Mesendoderm (in vitro differentiated cells): ENCODE results near the gene PTPN22.
A peak's percentile ranks its signal among the peaks of the same experiment; 100 is the strongest.

ENCODE experiments used
- DNase-seq: peaks from one replicate; pipeline ENCODE4 v3.0.0; 2013
- H2AK5ac ChIP-seq: 2 replicates; pipeline ENCODE4 v1.6.1; 2013; ENCODE audit warnings: low read length, inconsistent platforms
- H2BK120ac ChIP-seq: 2 replicates; pipeline ENCODE4 v1.6.1; 2013; ENCODE audit warnings: low read depth, mild to moderate bottlenecking, low read length, moderate library complexity, mixed read lengths
- H2BK15ac ChIP-seq: replicated peaks from 2 replicates; pipeline ENCODE4 v1.6.1; 2013; ENCODE audit warnings: low read depth, mild to moderate bottlenecking, moderate library complexity
- H2BK5ac ChIP-seq: 2 replicates; pipeline ENCODE4 v1.6.1; 2013; ENCODE audit warnings: low read length, inconsistent platforms
- H3K18ac ChIP-seq: 2 replicates; pipeline ENCODE4 v1.6.1; 2013; ENCODE audit warnings: mild to moderate bottlenecking, low read length, mixed read lengths
- H3K23ac ChIP-seq: one replicate; pipeline ENCODE4 v1.6.1; 2013; ENCODE audit warnings: low read length
- H3K27ac ChIP-seq: 2 replicates; pipeline ENCODE4 v1.5.1; 2013; ENCODE audit warnings: low read depth, mild to moderate bottlenecking, inconsistent platforms, low read length, moderate library complexity
- H3K27me3 ChIP-seq: 2 replicates; pipeline ENCODE4 v1.6.1; 2013; ENCODE audit warnings: low read length, control low read depth, mild to moderate bottlenecking, inconsistent platforms; ENCODE audit not compliant: insufficient read depth, poor library complexity
- H3K36me3 ChIP-seq: 2 replicates; pipeline ENCODE4 v1.6.1; 2013; ENCODE audit warnings: low read length, inconsistent platforms; ENCODE audit not compliant: control insufficient read depth, insufficient read depth
- H3K4ac ChIP-seq: one replicate; pipeline ENCODE4 v1.6.1; 2013; ENCODE audit warnings: low read depth, mild to moderate bottlenecking, low read length, moderate library complexity
- H3K4me1 ChIP-seq: 2 replicates; pipeline ENCODE4 v1.6.1; 2013; ENCODE audit warnings: low read depth, low read length, inconsistent platforms; ENCODE audit not compliant: control insufficient read depth
- H3K4me2 ChIP-seq: 2 replicates; pipeline ENCODE4 v1.6.1; 2013; ENCODE audit warnings: low read length
- H3K4me3 ChIP-seq: 2 replicates; pipeline ENCODE4 v1.5.1; 2013; ENCODE audit warnings: mild to moderate bottlenecking, low read length
- H3K56ac ChIP-seq: one replicate; pipeline ENCODE4 v1.6.1; 2013; ENCODE audit warnings: low read length
- H3K79me1 ChIP-seq: 2 replicates; pipeline ENCODE4 v1.6.1; 2013; ENCODE audit warnings: low read length, inconsistent platforms
- H3K79me2 ChIP-seq: 2 replicates; pipeline ENCODE4 v1.6.1; 2013; ENCODE audit warnings: mild to moderate bottlenecking, low read length; ENCODE audit not compliant: control insufficient read depth, insufficient read depth
- H3K9ac ChIP-seq: 2 replicates; pipeline ENCODE4 v1.6.1; 2013; ENCODE audit warnings: low read length, inconsistent platforms
- H4K5ac ChIP-seq: one replicate; pipeline ENCODE4 v1.6.1; 2013; ENCODE audit warnings: low read length
- H4K8ac ChIP-seq: one replicate; pipeline ENCODE4 v1.6.1; 2013; ENCODE audit warnings: low read depth, mild to moderate bottlenecking, control low read depth, low read length, moderate library complexity
- WGBS: extraction: QIAGEN DNeasy Blood & Tissue Kit; methylation state at CpG from one replicate; pipeline ENCODE4 v1.1.7; 2013; ENCODE audit warnings: low lambda C conversion rate, missing lambda C conversion rate; ENCODE audit not compliant: insufficient coverage; ENCODE audit errors: extremely low coverage; 5-methylcytosine and 5-hydroxymethylcytosine counted together

Gene PTPN22

DNA sequence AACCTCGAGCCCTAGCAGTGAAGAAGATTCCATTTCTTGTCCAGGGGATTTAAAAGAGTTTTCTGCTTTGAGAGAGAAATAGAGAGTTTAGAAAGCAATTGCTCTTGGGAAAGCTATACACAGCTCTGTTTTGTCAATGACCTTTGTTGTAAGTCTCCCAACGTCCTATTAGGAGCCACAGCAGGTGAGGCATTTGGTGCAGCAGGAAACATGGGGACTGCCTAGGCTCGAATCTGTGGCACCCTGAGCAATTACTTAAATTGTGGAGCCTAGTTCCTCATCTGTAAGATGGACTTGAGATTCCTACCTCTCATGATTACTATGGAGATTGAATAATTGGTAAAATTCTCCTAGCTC lies 41.8 kb upstream of the PTPN22 start:
- no peak overlapping the region for H2BK15ac ChIP-seq
- peaks cover 2% of the 10 kb centered on the region for H3K36me3 ChIP-seq
- no peaks in the 10 kb centered on the region for H3K4me1 ChIP-seq
- H2AK5ac ChIP-seq, result no peak overlapping the region
- no peaks in the 10 kb centered on the region for H3K27me3 ChIP-seq
- H3K4ac ChIP-seq, result no peak overlapping the region
- no peaks in the 10 kb centered on the region for H3K79me1 ChIP-seq
- H3K18ac ChIP-seq, result no peak overlapping the region
- H3K27ac ChIP-seq, result no peak overlapping the region
- H2BK5ac ChIP-seq, result no peak overlapping the region
- H2BK120ac ChIP-seq, result no peak overlapping the region
- H3K79me2 ChIP-seq, result no peaks in the 10 kb centered on the region
- no peak overlapping the region for H3K23ac ChIP-seq
- WGBS, result no CpG with 5 or more reads among the region's 3 CpGs
- no peak overlapping the region for H3K56ac ChIP-seq
- H3K4me2 ChIP-seq, result no peak overlapping the region
- no peak overlapping the region for H3K4me3 ChIP-seq
- no peak overlapping the region for H4K8ac ChIP-seq
- DNase-seq, result no peak
- H3K9ac ChIP-seq, result no peak overlapping the region
- no peak overlapping the region for H4K5ac ChIP-seq

DNA sequence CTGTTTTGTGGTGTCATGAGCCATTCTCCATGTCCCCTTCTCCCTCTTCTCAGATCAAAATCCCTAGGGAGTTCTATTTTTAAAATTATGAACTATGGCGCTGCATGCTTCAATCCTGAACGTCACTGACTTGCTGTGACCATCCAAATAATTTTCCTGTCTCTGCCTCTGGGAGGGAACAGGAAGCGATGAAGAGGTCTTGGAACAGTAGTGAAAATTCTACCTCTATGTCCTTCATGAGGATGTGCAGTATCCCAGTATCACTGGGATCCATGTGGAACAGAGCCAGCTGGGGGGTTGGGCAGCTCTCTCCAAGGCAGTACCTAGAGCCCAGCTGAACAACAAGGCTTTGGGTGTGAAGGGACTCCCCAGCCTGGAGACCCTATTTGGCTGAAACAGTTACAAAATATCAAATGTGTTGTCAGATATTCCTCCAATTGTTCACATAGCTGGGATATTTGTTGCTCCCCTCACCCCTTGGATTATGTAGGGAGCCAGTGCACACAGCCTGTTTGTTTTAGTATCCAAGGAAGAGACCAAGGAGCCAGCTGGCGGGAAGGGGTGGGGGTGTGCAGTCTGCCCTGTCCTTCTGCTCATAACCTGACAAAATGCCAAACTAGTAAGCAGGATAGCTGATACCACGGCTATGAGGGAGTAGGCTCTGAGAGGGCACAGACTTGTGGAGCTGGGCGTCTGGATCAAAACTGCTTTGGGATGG lies 41.2 kb upstream of the PTPN22 start:
- no peak overlapping the region for H4K5ac ChIP-seq
- H3K18ac ChIP-seq, result no peak overlapping the region
- no peak overlapping the region for H3K4me2 ChIP-seq
- no peak overlapping the region for H3K4me3 ChIP-seq
- no peaks in the 10 kb centered on the region for H3K79me1 ChIP-seq
- H3K56ac ChIP-seq, result no peak overlapping the region
- H3K23ac ChIP-seq, result no peak overlapping the region
- no peak overlapping the region for H3K27ac ChIP-seq
- H2AK5ac ChIP-seq, result no peak overlapping the region
- H4K8ac ChIP-seq, result no peak overlapping the region
- no peak for DNase-seq
- H3K9ac ChIP-seq, result no peak overlapping the region
- H2BK5ac ChIP-seq, result no peak overlapping the region
- no peak overlapping the region for H3K4ac ChIP-seq
- H3K4me1 ChIP-seq, result no peaks in the 10 kb centered on the region
- H2BK15ac ChIP-seq, result no peak overlapping the region
- no peaks in the 10 kb centered on the region for H3K79me2 ChIP-seq
- peaks cover 2% of the 10 kb centered on the region for H3K36me3 ChIP-seq
- no peaks in the 10 kb centered on the region for H3K27me3 ChIP-seq
- WGBS, result no CpG with 5 or more reads among the region's 6 CpGs
- H2BK120ac ChIP-seq, result no peak overlapping the region

DNA sequence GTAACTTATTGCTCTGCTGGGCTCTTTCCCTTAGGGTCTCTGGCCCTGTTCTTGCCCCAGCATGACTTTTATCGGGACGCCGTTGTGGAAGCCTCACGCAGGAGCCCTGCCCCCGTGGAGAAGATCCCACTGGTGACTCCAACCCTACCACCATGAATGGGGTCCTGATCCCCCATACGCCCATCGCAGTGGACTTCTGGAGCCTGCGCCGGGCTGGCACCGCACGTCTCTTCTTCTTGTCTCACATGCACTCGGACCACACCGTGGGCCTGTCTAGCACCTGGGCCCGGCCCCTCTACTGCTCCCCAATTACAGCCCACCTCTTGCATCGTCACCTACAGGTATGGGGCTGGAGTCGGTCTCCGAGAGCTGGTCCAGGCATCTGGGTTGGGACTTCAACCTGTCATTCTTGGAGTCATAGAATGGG lies 33.9 kb upstream of the PTPN22 start:
- Histone ChIP-seq H3K56ac (peak overlapping the region; percentile 87), H4K8ac (no peak overlapping the region), H3K79me2 (peaks cover 2% of the 10 kb centered on the region), H3K9ac (peak overlapping the region; percentile 98), H2BK5ac (peak overlapping the region; percentile 73), H2BK15ac (no peak overlapping the region), H3K79me1 (peaks cover 5% of the 10 kb centered on the region), H3K4me1 (peaks cover 2% of the 10 kb centered on the region), H3K4ac (peak overlapping the region; percentile 64), H2BK120ac (no peak overlapping the region), H3K36me3 (peaks cover 2% of the 10 kb centered on the region), H3K27ac (peak overlapping the region; percentile 65), H3K4me3 (peak overlapping the region; percentile 98), H4K5ac (no peak overlapping the region), H3K23ac (no peak overlapping the region), H2AK5ac (no peak overlapping the region), H3K4me2 (peak overlapping the region; percentile 78), H3K18ac (peak overlapping the region; percentile 64), H3K27me3 (no peaks in the 10 kb centered on the region)
- DNase-seq, result peak; percentile 84
- no CpG with 5 or more reads among the region's 17 CpGs for WGBS

DNA sequence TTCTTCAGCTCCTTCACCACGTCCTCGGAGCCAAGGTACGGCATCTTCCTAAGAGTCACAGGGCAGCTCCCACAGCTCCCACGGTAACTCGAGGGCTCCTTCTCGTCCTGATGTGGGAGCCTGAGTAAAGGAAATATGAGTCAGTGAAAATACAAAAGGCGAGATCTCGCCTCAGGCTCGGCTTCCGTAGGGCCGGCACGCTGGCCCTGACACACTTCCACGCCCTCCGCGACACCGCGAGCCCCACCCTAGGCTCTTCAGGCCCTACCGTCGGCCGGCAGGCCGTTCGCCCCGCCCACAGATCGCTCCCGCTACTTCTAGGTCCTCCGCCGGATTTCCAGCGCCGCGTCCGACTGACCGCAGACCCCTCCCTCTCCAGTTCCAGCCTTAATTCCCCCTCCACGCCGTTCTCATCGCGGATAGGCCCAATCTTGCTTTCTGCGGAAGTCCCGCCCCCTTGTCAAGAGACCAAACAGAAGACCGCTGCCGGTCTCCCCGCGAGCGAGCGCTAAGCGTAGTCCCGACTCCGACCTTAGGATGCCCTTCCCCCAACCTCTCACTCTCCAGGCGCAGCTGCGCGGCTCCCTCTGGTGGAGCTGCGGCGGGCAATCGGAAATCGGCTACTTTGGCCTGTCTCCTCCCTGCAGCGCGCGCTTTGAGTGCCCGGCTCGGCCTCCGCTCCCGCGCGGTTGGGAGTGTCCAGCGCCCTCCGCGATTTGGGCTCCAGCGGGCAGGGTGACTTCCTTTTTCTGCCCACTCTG lies 33.3 kb upstream of the PTPN22 start, which contains the start of the genes AP4B1 and DCLRE1B:
TSS of gene AP4B1 (minus strand) at position 126 of the 761 bp plus-strand sequence. CDS start at position 44, 82 bp downstream.
TSS of gene DCLRE1B (plus strand) at position 653 of the 761 bp plus-strand sequence. CDS start 261 bp downstream, outside the sequence.
- Histone ChIP-seq H2BK15ac (no peak within 1 kb of the TSS), H3K27ac (peak within 1 kb of the TSS; percentile 65), H3K23ac (no peak within 1 kb of the TSS), H3K4ac (peak within 1 kb of the TSS; percentile 64), H4K8ac (no peak within 1 kb of the TSS), H3K79me1 (peaks cover 5% of the 10 kb centered on the region), H3K4me3 (peak within 1 kb of the TSS; percentile 98), H3K36me3 (peaks cover 2% of the 10 kb centered on the region), H3K4me2 (peak within 1 kb of the TSS; percentile 87), H3K79me2 (peaks cover 2% of the 10 kb centered on the region), H2BK5ac (peak within 1 kb of the TSS; percentile 73), H3K4me1 (peaks cover 2% of the 10 kb centered on the region), H3K9ac (peak within 1 kb of the TSS; percentile 98), H3K27me3 (no peaks in the 10 kb centered on the region), H2AK5ac (no peak within 1 kb of the TSS), H2BK120ac (no peak within 1 kb of the TSS), H3K56ac (peak within 1 kb of the TSS; percentile 92), H3K18ac (peak within 1 kb of the TSS; percentile 64), H4K5ac (no peak within 1 kb of the TSS)
- peak; percentile 100 for DNase-seq
- WGBS, result no CpG with 5 or more reads among the region's 67 CpGs

DNA sequence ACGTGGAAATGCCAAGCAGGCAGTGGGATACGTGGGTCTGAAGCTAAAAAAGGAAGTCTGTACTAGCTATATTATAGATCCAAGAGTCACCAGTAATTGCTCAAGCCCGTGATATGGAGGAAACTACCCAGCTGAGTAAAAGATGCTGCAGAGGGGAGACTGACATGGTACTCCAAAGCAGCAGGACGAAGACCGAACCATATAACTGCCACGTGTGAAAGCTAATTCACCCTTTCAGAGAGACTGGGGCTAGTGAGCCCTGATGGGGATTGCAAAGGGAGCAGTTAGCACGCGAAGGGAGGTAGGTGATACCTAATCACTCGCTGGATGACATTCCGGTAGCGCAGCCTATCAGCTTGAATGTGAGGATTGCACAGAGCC lies 32.8 kb upstream of the PTPN22 start:
- Histone ChIP-seq H3K27me3 (no peaks in the 10 kb centered on the region), H2AK5ac (no peak overlapping the region), H2BK15ac (no peak overlapping the region), H4K5ac (no peak overlapping the region), H3K9ac (peak overlapping the region; percentile 85), H3K27ac (peak overlapping the region; percentile 30), H3K4me1 (peaks cover 2% of the 10 kb centered on the region), H3K4me2 (peak overlapping the region; percentile 87), H2BK120ac (no peak overlapping the region), H3K36me3 (peaks cover 2% of the 10 kb centered on the region), H3K18ac (no peak overlapping the region), H3K4me3 (peak overlapping the region; percentile 92), H3K4ac (no peak overlapping the region), H3K79me2 (peaks cover 2% of the 10 kb centered on the region), H3K79me1 (peaks cover 5% of the 10 kb centered on the region), H4K8ac (no peak overlapping the region), H3K23ac (no peak overlapping the region), H3K56ac (peak overlapping the region; percentile 92), H2BK5ac (no peak overlapping the region)
- peak; percentile 89 for DNase-seq
- WGBS, result no CpG with 5 or more reads among the region's 11 CpGs
